HEK293 (cell line): Measurements from ENCODE around the gene RASGEF1B.
A peak's percentile ranks its signal among the peaks of the same experiment; 100 is the strongest.

Experiments used
- CTCF ChIA-PET: fragments of 350-600 bp; formaldehyde crosslinking; extraction: SDS; loops from one replicate; lab custom pipeline; 2021; ENCODE audit warnings: antibody characterized with exemption; lab: Yijun Ruan, JAX
- POLR2A ChIA-PET: fragments of 300-600 bp; formaldehyde crosslinking; extraction: SDS; loops from one replicate; lab custom pipeline; 2020; ENCODE audit warnings: antibody characterized with exemption, inconsistent platforms; lab: Yijun Ruan, JAX
- H3K27ac ChIP-seq: fragments of 200-500 bp; sonication (Bioruptor generic); 2 replicates; pipeline ENCODE4 v1.5.1; 2014; ENCODE audit warnings: low read depth, low read length, control low read depth, inconsistent platforms; ENCODE audit errors: extremely low read depth
- H3K36me3 ChIP-seq, 2 experiments: fragments of 200-500 bp in 1 of 2; sonication (Bioruptor generic) in 1 of 2; 1 replicate in 1 of 2; 2 replicates in 1 of 2; pipeline ENCODE4 v1.5.1; 2014 to 2017; ENCODE audit warnings: inconsistent platforms in 2 of 2, low read length in 2 of 2; ENCODE audit not compliant: control insufficient read depth in 2 of 2, insufficient read depth in 1 of 2
- H3K4me1 ChIP-seq: fragments of 200-500 bp; sonication (Bioruptor generic); 2 replicates; pipeline ENCODE4 v1.5.1; 2014; ENCODE audit warnings: mild to moderate bottlenecking, low read length, inconsistent platforms; ENCODE audit not compliant: control insufficient read depth, insufficient read depth
- H3K4me3 ChIP-seq: 2 replicates; pipeline ENCODE4 v1.5.1; 2011; ENCODE audit warnings: low read depth, mild to moderate bottlenecking, control low read depth, low read length, moderate library complexity
- H3K9me3 ChIP-seq: fragments of 200-500 bp; sonication (Bioruptor generic); 2 replicates; pipeline ENCODE4 v1.5.1; 2014; ENCODE audit warnings: low read depth, low read length, inconsistent platforms; ENCODE audit not compliant: control insufficient read depth, insufficient read depth
- BCL6B ChIP-seq: fragments of 450-650 bp; formaldehyde crosslinking; IDR thresholded peaks from 2 replicates; pipeline ENCODE4 v1.5.1; 2017; ENCODE audit warnings: missing biosample characterization, missing genetic modification characterization
- GFI1B ChIP-seq: fragments of 450-650 bp; formaldehyde crosslinking; IDR thresholded peaks from 2 replicates; pipeline ENCODE4 v1.5.1; 2016; ENCODE audit warnings: missing biosample characterization, missing genetic modification characterization
- HOXD13 ChIP-seq: sonication (generic); formaldehyde crosslinking; IDR thresholded peaks from 2 replicates; pipeline ENCODE4 v1.8.0; 2022; ENCODE audit warnings: missing genetic modification reagents, borderline replicate concordance
- KLF7 ChIP-seq: fragments of 450-650 bp; formaldehyde crosslinking; IDR thresholded peaks from 2 replicates; pipeline ENCODE4 v1.5.1; 2016; ENCODE audit warnings: missing biosample characterization, missing genetic modification characterization, borderline replicate concordance
- PATZ1 ChIP-seq: fragments of 450-650 bp; formaldehyde crosslinking; IDR thresholded peaks from 2 replicates; pipeline ENCODE4 v1.5.1; 2016; ENCODE audit warnings: missing biosample characterization, missing genetic modification characterization
- SCRT2 ChIP-seq: fragments of 450-650 bp; formaldehyde crosslinking; IDR thresholded peaks from 2 replicates; pipeline ENCODE4 v1.5.1; 2016; ENCODE audit warnings: missing biosample characterization, missing genetic modification characterization
- SP2 ChIP-seq: fragments of 450-650 bp; formaldehyde crosslinking; IDR thresholded peaks from 2 replicates; pipeline ENCODE4 v1.5.1; 2016; ENCODE audit warnings: missing biosample characterization, missing genetic modification characterization
- TCF7L2 ChIP-seq: IDR thresholded peaks from 2 replicates; pipeline ENCODE4 v1.6.1; 2011; ENCODE audit warnings: low read depth, mild to moderate bottlenecking, inconsistent platforms, low read length, moderate library complexity, borderline replicate concordance
- ZBTB20 ChIP-seq: fragments of 450-650 bp; formaldehyde crosslinking; IDR thresholded peaks from 2 replicates; pipeline ENCODE4 v1.5.1; 2016; ENCODE audit warnings: missing biosample characterization, missing genetic modification characterization
- ZFP37 ChIP-seq: fragments of 450-650 bp; formaldehyde crosslinking; IDR thresholded peaks from 2 replicates; pipeline ENCODE4 v1.5.1; 2016; ENCODE audit warnings: missing biosample characterization, missing genetic modification characterization
- ZNF10 ChIP-seq: fragments of 450-650 bp; formaldehyde crosslinking; IDR thresholded peaks from 2 replicates; pipeline ENCODE4 v1.5.1; 2017; ENCODE audit warnings: missing biosample characterization, missing genetic modification characterization
- ZNF2 ChIP-seq: fragments of 450-650 bp; formaldehyde crosslinking; IDR thresholded peaks from 2 replicates; pipeline ENCODE4 v1.5.1; 2016; ENCODE audit warnings: missing biosample characterization, missing genetic modification characterization
- ZNF362 ChIP-seq: fragments of 450-650 bp; formaldehyde crosslinking; IDR thresholded peaks from 2 replicates; pipeline ENCODE4 v1.5.1; 2016; ENCODE audit warnings: missing biosample characterization, missing genetic modification characterization
- ZNF366 ChIP-seq: fragments of 450-650 bp; formaldehyde crosslinking; conservative IDR thresholded peaks from 2 replicates; pipeline ENCODE4 v1.5.1; 2016; ENCODE audit warnings: missing biosample characterization, missing genetic modification characterization
- ZNF416 ChIP-seq: fragments of 450-650 bp; formaldehyde crosslinking; IDR thresholded peaks from 2 replicates; pipeline ENCODE4 v1.5.1; 2016; ENCODE audit warnings: missing biosample characterization, missing genetic modification characterization
- ZNF488 ChIP-seq: fragments of 450-650 bp; formaldehyde crosslinking; IDR thresholded peaks from 2 replicates; pipeline ENCODE4 v1.5.1; 2016; ENCODE audit warnings: missing biosample characterization, missing genetic modification characterization
- ZNF549 ChIP-seq: fragments of 450-650 bp; IDR thresholded peaks from 2 replicates; pipeline ENCODE4 v1.5.1; 2018; ENCODE audit warnings: missing biosample characterization, missing genetic modification characterization, mild to moderate bottlenecking, inconsistent platforms, moderate library complexity
- ZNF600 ChIP-seq: fragments of 450-650 bp; formaldehyde crosslinking; IDR thresholded peaks from 2 replicates; pipeline ENCODE4 v1.5.1; 2016; ENCODE audit warnings: missing biosample characterization, missing genetic modification characterization
- ZNF785 ChIP-seq: fragments of 450-650 bp; formaldehyde crosslinking; IDR thresholded peaks from 2 replicates; pipeline ENCODE4 v1.5.1; 2016; ENCODE audit warnings: missing biosample characterization, missing genetic modification characterization
- ZNF792 ChIP-seq: fragments of 450-650 bp; formaldehyde crosslinking; IDR thresholded peaks from 2 replicates; pipeline ENCODE4 v1.5.1; 2016; ENCODE audit warnings: missing biosample characterization, missing genetic modification characterization
- TF ChIP-seq, protein P1 (sequence below): fragments of 450-650 bp; formaldehyde crosslinking; IDR thresholded peaks from 2 replicates; pipeline ENCODE4 v1.5.1; 2016; ENCODE audit warnings: missing biosample characterization, missing genetic modification characterization
- TF ChIP-seq, protein P2 (sequence below): fragments of 450-650 bp; formaldehyde crosslinking; IDR thresholded peaks from 2 replicates; pipeline ENCODE4 v1.5.1; 2016; ENCODE audit warnings: missing biosample characterization, missing genetic modification characterization
- TF ChIP-seq, protein P3 (sequence below): fragments of 450-650 bp; IDR thresholded peaks from 2 replicates; pipeline ENCODE4 v1.5.1; 2018; ENCODE audit warnings: missing biosample characterization, mild to moderate bottlenecking, missing genetic modification characterization

RASGEF1B gene

DNA sequence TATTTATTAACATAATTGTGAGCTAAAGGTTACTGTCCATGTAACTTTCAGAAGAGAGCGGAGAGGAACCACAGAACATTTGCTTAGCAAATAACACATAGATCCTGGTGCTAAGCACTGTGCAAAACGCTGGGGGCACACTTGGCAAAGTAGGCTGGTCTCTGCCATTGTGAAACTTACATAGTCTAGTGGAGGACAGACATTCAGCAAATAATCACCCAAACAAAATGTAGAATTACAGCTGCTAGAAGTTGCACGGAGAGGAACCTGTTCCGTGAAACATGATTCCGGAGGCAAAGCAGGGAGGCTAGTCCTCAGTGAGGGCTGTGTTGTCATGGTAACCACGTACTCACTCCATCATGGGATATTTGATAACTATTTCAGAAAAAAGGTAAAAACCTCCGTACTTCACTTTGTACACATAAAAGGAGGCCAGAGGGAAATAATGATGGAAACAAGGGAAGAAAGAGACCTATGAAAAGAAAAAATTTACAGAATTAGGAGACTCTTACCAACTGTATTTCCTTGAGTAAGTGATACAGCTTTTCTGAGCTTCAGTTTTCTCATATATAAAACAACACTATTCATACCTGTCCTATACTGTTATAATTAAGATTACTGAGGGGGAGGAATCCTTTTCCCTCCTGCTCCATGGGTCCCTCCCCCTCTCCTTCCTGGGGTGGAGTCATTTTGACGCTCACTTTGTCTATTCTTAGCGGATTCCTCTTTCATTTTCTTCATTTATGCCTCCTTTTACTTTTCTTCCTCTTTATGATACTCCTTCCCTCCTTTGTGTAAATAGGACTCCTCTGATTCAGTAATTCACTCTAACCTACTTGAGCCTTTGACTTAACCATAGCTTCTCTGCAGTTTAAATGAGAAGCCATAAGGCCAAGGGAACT lies 825 bp upstream of the RASGEF1B start (continued):
- no peak for TF ChIP-seq ZNF488 (tag by site-specific recombination)
- TF ChIP-seq TCF7L2 = no peak
- TF ChIP-seq ZNF362 (tag by site-specific recombination) = no peak
- no peak for TF ChIP-seq ZNF10 (tag by site-specific recombination)
- TF ChIP-seq ZNF416 = no peak
- 0 out of 2 replicates have a peak, but pooled peaks have one; percentile 10 for TF ChIP-seq SCRT2 (tag by site-specific recombination)
- no peak for TF ChIP-seq BCL6B
- TF ChIP-seq HOXD13 (CRISPR knock-in tag) = no peak
- peak; percentile 19; the same call in 1 of the 2 replicates for TF ChIP-seq ZNF2 (tag by site-specific recombination)
- TF ChIP-seq, protein P1, sequence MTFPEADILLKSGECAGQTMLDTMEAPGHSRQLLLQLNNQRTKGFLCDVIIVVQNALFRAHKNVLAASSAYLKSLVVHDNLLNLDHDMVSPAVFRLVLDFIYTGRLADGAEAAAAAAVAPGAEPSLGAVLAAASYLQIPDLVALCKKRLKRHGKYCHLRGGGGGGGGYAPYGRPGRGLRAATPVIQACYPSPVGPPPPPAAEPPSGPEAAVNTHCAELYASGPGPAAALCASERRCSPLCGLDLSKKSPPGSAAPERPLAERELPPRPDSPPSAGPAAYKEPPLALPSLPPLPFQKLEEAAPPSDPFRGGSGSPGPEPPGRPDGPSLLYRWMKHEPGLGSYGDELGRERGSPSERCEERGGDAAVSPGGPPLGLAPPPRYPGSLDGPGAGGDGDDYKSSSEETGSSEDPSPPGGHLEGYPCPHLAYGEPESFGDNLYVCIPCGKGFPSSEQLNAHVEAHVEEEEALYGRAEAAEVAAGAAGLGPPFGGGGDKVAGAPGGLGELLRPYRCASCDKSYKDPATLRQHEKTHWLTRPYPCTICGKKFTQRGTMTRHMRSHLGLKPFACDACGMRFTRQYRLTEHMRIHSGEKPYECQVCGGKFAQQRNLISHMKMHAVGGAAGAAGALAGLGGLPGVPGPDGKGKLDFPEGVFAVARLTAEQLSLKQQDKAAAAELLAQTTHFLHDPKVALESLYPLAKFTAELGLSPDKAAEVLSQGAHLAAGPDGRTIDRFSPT (tag by site-specific recombination) = 0 out of 2 replicates have a peak, but pooled peaks have one; percentile 7
- no peak for TF ChIP-seq ZNF792 (tag by site-specific recombination)

DNA sequence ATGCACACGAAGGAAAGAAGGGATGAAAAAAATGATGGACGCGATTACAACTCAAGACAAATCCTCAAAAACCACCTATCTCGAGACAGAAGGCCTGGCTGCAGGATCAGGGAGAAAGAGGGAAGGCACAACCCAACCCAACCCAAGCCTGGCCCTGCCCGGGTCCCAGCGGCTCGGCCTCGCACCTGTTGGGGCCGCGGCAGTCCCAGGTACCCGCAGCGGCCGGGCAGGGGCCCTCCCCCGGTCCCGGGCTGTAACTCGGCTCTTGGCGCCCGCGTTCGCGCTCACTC lies 464 bp downstream of the RASGEF1B start:
- TF ChIP-seq GFI1B (tag by site-specific recombination) (no peak), PATZ1 (tag by site-specific recombination) (peak; percentile 1; the same call in 1 of the 2 replicates), ZBTB20 (tag by site-specific recombination) (peak; percentile 68; the same call in 1 of the 2 replicates), SCRT2 (tag by site-specific recombination) (peak; percentile 96), ZNF549 (tag by site-specific recombination) (no peak), ZNF600 (no peak), ZNF366 (tag by site-specific recombination) (peak; percentile 59; the same call in 1 of the 2 replicates), SP2 (tag by site-specific recombination) (peak; percentile 4; the same call in 1 of the 2 replicates), KLF7 (tag by site-specific recombination) (no peak), ZFP37 (tag by site-specific recombination) (0 out of 2 replicates have a peak, but pooled peaks have one; percentile 38), ZNF785 (no peak)
- TF ChIP-seq, protein P2, sequence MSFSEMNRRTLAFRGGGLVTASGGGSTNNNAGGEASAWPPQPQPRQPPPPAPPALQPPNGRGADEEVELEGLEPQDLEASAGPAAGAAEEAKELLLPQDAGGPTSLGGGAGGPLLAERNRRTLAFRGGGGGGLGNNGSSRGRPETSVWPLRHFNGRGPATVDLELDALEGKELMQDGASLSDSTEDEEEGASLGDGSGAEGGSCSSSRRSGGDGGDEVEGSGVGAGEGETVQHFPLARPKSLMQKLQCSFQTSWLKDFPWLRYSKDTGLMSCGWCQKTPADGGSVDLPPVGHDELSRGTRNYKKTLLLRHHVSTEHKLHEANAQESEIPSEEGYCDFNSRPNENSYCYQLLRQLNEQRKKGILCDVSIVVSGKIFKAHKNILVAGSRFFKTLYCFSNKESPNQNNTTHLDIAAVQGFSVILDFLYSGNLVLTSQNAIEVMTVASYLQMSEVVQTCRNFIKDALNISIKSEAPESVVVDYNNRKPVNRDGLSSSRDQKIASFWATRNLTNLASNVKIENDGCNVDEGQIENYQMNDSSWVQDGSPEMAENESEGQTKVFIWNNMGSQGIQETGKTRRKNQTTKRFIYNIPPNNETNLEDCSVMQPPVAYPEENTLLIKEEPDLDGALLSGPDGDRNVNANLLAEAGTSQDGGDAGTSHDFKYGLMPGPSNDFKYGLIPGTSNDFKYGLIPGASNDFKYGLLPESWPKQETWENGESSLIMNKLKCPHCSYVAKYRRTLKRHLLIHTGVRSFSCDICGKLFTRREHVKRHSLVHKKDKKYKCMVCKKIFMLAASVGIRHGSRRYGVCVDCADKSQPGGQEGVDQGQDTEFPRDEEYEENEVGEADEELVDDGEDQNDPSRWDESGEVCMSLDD (tag by site-specific recombination) = 0 out of 2 replicates have a peak, but pooled peaks have one; percentile 3
- TF ChIP-seq, protein P3, sequence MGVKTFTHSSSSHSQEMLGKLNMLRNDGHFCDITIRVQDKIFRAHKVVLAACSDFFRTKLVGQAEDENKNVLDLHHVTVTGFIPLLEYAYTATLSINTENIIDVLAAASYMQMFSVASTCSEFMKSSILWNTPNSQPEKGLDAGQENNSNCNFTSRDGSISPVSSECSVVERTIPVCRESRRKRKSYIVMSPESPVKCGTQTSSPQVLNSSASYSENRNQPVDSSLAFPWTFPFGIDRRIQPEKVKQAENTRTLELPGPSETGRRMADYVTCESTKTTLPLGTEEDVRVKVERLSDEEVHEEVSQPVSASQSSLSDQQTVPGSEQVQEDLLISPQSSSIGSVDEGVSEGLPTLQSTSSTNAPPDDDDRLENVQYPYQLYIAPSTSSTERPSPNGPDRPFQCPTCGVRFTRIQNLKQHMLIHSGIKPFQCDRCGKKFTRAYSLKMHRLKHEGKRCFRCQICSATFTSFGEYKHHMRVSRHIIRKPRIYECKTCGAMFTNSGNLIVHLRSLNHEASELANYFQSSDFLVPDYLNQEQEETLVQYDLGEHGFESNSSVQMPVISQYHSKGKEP (tag by site-specific recombination) = no peak
- Histone ChIP-seq H3K4me1 (peaks cover 6% of the 10 kb centered on the region; the same call in 1 of the 2 replicates), H3K27ac (peak overlapping the region; percentile 91), H3K9me3 (no peaks in the 10 kb centered on the region), H3K36me3 (no peaks in the 10 kb centered on the region), H3K4me3 (peak overlapping the region; percentile 69)
- POLR2A ChIA-PET = interaction anchor here (0.6 to 1.7 kb wide), 7 partner anchors 47 to 958 kb away, joined by 3 to 5 read pairs (median 3); no protein-coding TSS in a partner anchor
- CTCF ChIA-PET = interaction anchor here (1.1 kb wide), 1 partner anchor 373 kb away, joined by 5 read pairs; no protein-coding TSS in a partner anchor
